COLO668 (cell line): ENCODE results near the gene COL4A1.

Source experiments
- DNase-seq: peaks from one replicate; lab custom pipeline; 2025; ENCODE audit not compliant: unreplicated experiment; lab: John Stamatoyannopoulos, UW

Gene COL4A1

GRCh38 chr13:110227864-110228643 is 78.9 kb downstream of the COL4A1 start:
- no peak for DNase-seq

GRCh38 chr13:110227416-110227815 is 79.5 kb downstream of the COL4A1 start:
- no peak for DNase-seq

GRCh38 chr13:110225609-110226574 is 81.1 kb downstream of the COL4A1 start:
- no peak for DNase-seq

GRCh38 chr13:110225003-110225402 is 82.0 kb downstream of the COL4A1 start:
- no peak for DNase-seq

GRCh38 chr13:110224519-110224918 is 82.4 kb downstream of the COL4A1 start:
- no peak for DNase-seq

- no peak for DNase-seq
Measured at GRCh38 chr13:110221406-110222117, 85.4 kb downstream of the COL4A1 start.

- DNase-seq, result no peak
Measured at GRCh38 chr13:110220471-110220870, 86.5 kb downstream of the COL4A1 start.

GRCh38 chr13:110218581-110219201 is 88.3 kb downstream of the COL4A1 start:
- DNase-seq, result no peak

- DNase-seq, result no peak
Measured at GRCh38 chr13:110217811-110218210, 89.1 kb downstream of the COL4A1 start.

- no peak for DNase-seq
Measured at GRCh38 chr13:110217085-110217484, 89.9 kb downstream of the COL4A1 start.

- no peak for DNase-seq
Measured at GRCh38 chr13:110216398-110217041, 90.4 kb downstream of the COL4A1 start.

- no peak for DNase-seq
Measured at GRCh38 chr13:110216006-110216397, 91.0 kb downstream of the COL4A1 start.

- no peak for DNase-seq
Measured at GRCh38 chr13:110215606-110216005, 91.4 kb downstream of the COL4A1 start.

GRCh38 chr13:110214637-110215036 is 92.3 kb downstream of the COL4A1 start:
- no peak for DNase-seq

GRCh38 chr13:110213461-110214074 is 93.4 kb downstream of the COL4A1 start:
- DNase-seq, result no peak

- DNase-seq, result no peak
Measured at GRCh38 chr13:110212529-110212928, 94.4 kb downstream of the COL4A1 start.

- no peak for DNase-seq
Measured at GRCh38 chr13:110211735-110212134, 95.2 kb downstream of the COL4A1 start.

- DNase-seq, result no peak
Measured at GRCh38 chr13:110211046-110211445, 95.9 kb downstream of the COL4A1 start.

- no peak for DNase-seq
Measured at GRCh38 chr13:110210604-110210985, 96.4 kb downstream of the COL4A1 start.
